Suprapubic skin (tissue), 4 donors: ENCODE measurements around the gene ADCY4.

Experiments
- POLR2A ChIP-seq, 2 donors: fragments of 450-650 bp; IDR thresholded peaks; one replicate each; pipeline ENCODE4 v1.6.1; 2017; ENCODE audit warnings: antibody characterized with exemption in 2 of 2, mild to moderate bottlenecking in 2 of 2, moderate library complexity in 2 of 2
- POLR2AphosphoS5 ChIP-seq, 3 donors: sonication (generic); formaldehyde crosslinking; IDR thresholded peaks; one replicate each; pipeline ENCODE4 v1.6.1; 2017; ENCODE audit warnings: antibody characterized with exemption in 3 of 3
- TF ChIP-seq, protein P1 (sequence below), 2 donors: fragments of 200-600 bp in 1 of 2; fragments of 450-650 bp in 1 of 2; sonication (generic) in 1 of 2; IDR thresholded peaks; one replicate each; pipeline ENCODE4 v1.5.1; 2016 to 2019; ENCODE audit warnings: antibody characterized with exemption in 2 of 2, mild to moderate bottlenecking in 1 of 2, moderate library complexity in 1 of 2

DNA sequence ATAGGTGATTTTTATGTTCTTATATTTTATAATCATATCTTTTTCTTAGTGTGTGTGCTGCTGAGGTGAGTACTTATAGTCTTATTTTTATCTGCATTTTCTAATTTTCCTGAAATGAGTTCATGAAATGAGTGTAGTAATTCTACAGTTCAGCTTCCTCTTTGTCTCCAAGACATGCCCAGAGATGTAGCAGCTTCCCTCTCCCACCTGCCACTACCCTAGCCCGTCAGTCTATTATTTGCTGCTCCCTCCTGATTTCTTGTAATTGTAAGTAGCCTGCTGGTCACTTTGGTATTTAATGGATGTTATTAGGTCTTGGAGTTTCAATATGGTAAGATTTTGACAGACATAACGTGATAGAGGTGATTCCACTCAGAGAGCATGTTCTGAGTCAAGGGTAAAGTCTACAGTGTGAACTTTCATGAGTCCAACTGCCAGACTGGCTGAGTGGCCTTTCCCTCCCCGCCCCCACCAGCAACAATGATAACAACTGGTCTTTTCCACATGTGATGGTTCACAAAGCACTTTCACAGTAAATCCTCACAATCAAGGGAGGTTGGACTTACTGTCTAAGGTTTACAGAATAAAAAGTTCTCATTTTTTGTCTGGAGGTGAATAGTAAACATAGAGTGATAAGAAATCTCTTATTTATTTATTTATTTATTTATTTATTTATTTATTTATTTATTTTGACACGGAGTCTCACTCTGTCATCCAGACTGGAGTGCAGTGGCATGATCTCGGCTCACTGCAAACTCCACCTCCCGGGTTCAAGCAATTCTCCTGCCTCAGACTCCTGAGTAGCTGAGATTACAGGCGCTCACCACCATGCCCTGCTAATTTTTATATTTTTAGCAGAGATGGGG is 9.2 kb upstream of the ADCY4 start:
- TF ChIP-seq POLR2A (IDR thresholded peaks at IDR 0.05) (no peak), POLR2AphosphoS5 (IDR thresholded peaks at IDR 0.05) (no peak)
- TF ChIP-seq, protein P1, sequence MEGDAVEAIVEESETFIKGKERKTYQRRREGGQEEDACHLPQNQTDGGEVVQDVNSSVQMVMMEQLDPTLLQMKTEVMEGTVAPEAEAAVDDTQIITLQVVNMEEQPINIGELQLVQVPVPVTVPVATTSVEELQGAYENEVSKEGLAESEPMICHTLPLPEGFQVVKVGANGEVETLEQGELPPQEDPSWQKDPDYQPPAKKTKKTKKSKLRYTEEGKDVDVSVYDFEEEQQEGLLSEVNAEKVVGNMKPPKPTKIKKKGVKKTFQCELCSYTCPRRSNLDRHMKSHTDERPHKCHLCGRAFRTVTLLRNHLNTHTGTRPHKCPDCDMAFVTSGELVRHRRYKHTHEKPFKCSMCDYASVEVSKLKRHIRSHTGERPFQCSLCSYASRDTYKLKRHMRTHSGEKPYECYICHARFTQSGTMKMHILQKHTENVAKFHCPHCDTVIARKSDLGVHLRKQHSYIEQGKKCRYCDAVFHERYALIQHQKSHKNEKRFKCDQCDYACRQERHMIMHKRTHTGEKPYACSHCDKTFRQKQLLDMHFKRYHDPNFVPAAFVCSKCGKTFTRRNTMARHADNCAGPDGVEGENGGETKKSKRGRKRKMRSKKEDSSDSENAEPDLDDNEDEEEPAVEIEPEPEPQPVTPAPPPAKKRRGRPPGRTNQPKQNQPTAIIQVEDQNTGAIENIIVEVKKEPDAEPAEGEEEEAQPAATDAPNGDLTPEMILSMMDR (IDR thresholded peaks at IDR 0.05), result no peak
